Ascending aorta (tissue), 2 donors: ENCODE results near the gene REV1. TPM values are rescaled to one million over a fixed set of nuclear protein-coding genes. Genes with fewer than 3 reads are reported as not detected.
"Not testable (repeated sequence)": the region's sequence is repeated elsewhere in the genome, so short reads cannot be mapped to it uniquely, and the experiment has no call there.

Experiments
- DNase-seq, 2 donors: peaks; one replicate each; pipeline ENCODE4 v3.0.0-alpha.2; 2019; ENCODE audit warnings: low spot score in 2 of 2
- H3K27ac ChIP-seq, 2 donors: fragments of 200-600 bp; sonication (generic); one replicate each; pipeline ENCODE4 v1.5.1; 2016 to 2017; ENCODE audit warnings: mild to moderate bottlenecking in 1 of 2
- H3K27me3 ChIP-seq: fragments of 200-600 bp; sonication (generic); one replicate; pipeline ENCODE4 v1.5.1; 2017
- H3K36me3 ChIP-seq, 2 donors: fragments of 200-600 bp; sonication (generic); one replicate each; pipeline ENCODE4 v1.5.1; 2016
- H3K4me1 ChIP-seq, 2 donors: fragments of 200-600 bp; sonication (generic); one replicate each; pipeline ENCODE4 v1.5.1; 2016 to 2017; ENCODE audit warnings: mild to moderate bottlenecking in 1 of 2
- H3K4me3 ChIP-seq, 2 donors: fragments of 200-600 bp; sonication (generic); one replicate each; pipeline ENCODE4 v1.5.1; 2016 to 2017; ENCODE audit warnings: mild to moderate bottlenecking in 1 of 2
- H3K9me3 ChIP-seq, 2 donors: fragments of 200-600 bp; sonication (generic); one replicate each; pipeline ENCODE4 v1.5.1; 2016
- CTCF ChIP-seq, 3 experiments: fragments of 200-600 bp in 2 of 3; fragments of 450-650 bp in 1 of 3; sonication (generic) in 2 of 3; IDR thresholded peaks; one replicate each; pipeline ENCODE4 v1.5.1; 2016 to 2019; ENCODE audit warnings: antibody characterized with exemption in 3 of 3, mild to moderate bottlenecking in 1 of 3, moderate library complexity in 1 of 3
- intact Hi-C: fragments of 100-400 bp; cut with DNase I; formaldehyde crosslinking; loops from one replicate; pipeline ENCODE4 v1.15.1; 2023
- total RNA-seq: library from RNA; depleted of rRNA; stranded (reverse); fragments of >200 nt; gene quantifications from one replicate; pipeline ENCODE4 v1.1.0, GENCODE V29; 2016

The REV1 gene
- total RNA-seq, 1 donor from 2014 or later, result 26.8 TPM

GRCh38 chr2:99373144-99373543 lies 116.7 kb downstream of the REV1 start:
- Histone ChIP-seq H3K27ac (no peak overlapping the region), H3K4me3 (no peak overlapping the region), H3K36me3 (peaks cover 49 to 88% of the 10 kb centered on the region in 2 donors), H3K9me3 (peaks cover 0 to 9% of the 10 kb centered on the region in 2 donors), H3K27me3 (no peaks in the 10 kb centered on the region), H3K4me1 (no peaks in the 10 kb centered on the region)
- DNase-seq, result no peak
- intact Hi-C loops, result no loop called here
- no peak for TF ChIP-seq CTCF (IDR thresholded peaks at IDR 0.05)

DNA sequence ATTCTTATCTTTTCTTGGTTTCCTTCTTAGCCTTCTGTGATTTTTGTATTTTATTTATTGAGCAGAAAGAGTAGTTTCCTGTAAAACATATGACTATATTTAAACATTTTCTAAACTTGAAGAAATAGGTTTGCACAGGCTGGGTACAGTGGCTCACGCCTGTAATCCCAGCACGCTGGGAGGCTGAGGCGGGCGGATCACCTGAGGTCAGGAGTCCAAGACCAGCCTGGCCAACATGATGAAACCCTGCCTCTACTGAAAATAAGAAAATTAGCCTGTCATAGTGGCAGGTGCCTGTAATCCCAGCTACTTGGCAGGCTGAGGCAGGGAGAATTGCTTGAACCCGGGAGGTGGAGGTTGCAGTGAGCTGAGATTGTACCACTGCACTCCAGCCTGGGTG lies 121.0 kb downstream of the REV1 start:
- H3K27ac ChIP-seq, H3K27me3 ChIP-seq, intact Hi-C loops, H3K4me1 ChIP-seq, DNase-seq, H3K9me3 ChIP-seq, H3K4me3 ChIP-seq: not testable (repeated sequence)
- H3K36me3 ChIP-seq, result peaks cover 51 to 98% of the 10 kb centered on the region in 2 donors

GRCh38 chr2:99365661-99366060 lies 124.2 kb downstream of the REV1 start:
- Histone ChIP-seq H3K4me3 (no peak overlapping the region), H3K9me3 (no peaks in the 10 kb centered on the region), H3K4me1 (no peaks in the 10 kb centered on the region), H3K36me3 (peaks cover 45 to 96% of the 10 kb centered on the region in 2 donors), H3K27ac (no peak overlapping the region), H3K27me3 (no peaks in the 10 kb centered on the region)
- TF ChIP-seq CTCF (IDR thresholded peaks at IDR 0.05), result no peak
- intact Hi-C loops, result no loop called here
- no peak for DNase-seq

DNA sequence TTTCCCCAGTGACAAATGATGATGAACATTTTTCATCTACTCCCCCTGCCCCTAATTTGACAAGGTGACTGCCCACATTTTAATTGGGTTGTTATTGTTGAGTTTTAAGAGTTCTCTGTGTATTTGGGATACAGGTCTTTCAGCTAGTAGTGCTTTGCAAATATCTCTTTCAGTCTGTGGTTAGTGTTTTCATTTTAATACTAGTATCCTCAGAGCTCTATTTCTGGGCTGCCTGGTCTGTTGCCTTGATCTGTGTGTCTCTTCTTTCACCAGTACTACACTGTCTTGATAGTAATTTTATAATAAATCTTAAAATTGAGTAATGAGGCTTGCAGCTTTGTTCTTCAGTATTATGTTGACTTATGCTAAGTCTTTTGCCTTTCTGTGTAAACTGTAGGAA lies 133.0 kb downstream of the REV1 start:
- Histone ChIP-seq H3K27me3 (no peaks in the 10 kb centered on the region), H3K27ac (no peak overlapping the region), H3K4me3 (no peak overlapping the region), H3K9me3 (no peaks in the 10 kb centered on the region), H3K36me3 (peaks cover 0 to 13% of the 10 kb centered on the region in 2 donors), H3K4me1 (no peaks in the 10 kb centered on the region)
- no peak for TF ChIP-seq CTCF (IDR thresholded peaks at IDR 0.05)
- no peak for DNase-seq
- intact Hi-C loops, result no loop called here

DNA sequence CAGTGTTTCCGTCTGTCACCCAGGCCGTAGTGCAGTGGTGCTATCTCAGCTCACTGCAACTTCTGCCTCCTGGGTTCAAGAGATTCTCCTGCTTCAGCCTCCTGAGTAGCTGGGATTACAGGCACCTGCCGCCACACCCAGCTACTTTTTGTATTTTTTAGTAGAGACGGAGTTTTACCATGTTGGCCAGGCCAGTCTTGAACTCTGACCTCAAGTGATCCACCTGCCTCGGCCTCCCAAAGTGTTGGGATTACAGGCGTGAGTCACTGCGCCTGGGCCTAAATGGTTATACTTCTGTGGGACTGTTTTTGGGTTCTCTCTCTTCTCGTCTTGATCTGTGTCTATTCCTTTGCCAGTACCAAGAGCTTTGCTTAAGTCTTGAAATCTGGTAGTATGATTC lies 135.0 kb downstream of the REV1 start:
- H3K4me1 ChIP-seq, H3K27me3 ChIP-seq, H3K36me3 ChIP-seq, H3K4me3 ChIP-seq, intact Hi-C loops, H3K27ac ChIP-seq, H3K9me3 ChIP-seq, DNase-seq: not testable (repeated sequence)

- no peak for DNase-seq
- no peak overlapping the region for H3K4me3 ChIP-seq
- no peaks in the 10 kb centered on the region for H3K27me3 ChIP-seq
- no peaks in the 10 kb centered on the region for H3K36me3 ChIP-seq
- intact Hi-C loops, result no loop called here
- no peaks in the 10 kb centered on the region for H3K9me3 ChIP-seq
- TF ChIP-seq CTCF (IDR thresholded peaks at IDR 0.05), result no peak
- no peak overlapping the region for H3K27ac ChIP-seq
- H3K4me1 ChIP-seq, result no peaks in the 10 kb centered on the region
Observed at GRCh38 chr2:99354070-99354469, 135.7 kb downstream of the REV1 start.

Other genes starting within 250 kb of the REV1 start
- gene LYG2, start 234.4 kb downstream of the REV1 start, total RNA-seq, result not detected
- gene LYG1, start 188.8 kb downstream of the REV1 start, total RNA-seq, result not detected
- gene TXNDC9, start 153.7 kb downstream of the REV1 start, total RNA-seq, result 34.3 TPM
- 38.2 TPM for gene EIF5B, start 152.6 kb downstream of the REV1 start, total RNA-seq